Nephron (organoid): ENCODE data around the gene DENND1A.

Experiments
- H3K27ac Mint-ChIP-seq, 3 experiments: 2 replicates each; pipeline ENCODE4 v1.8.0; 2020; ENCODE audit warnings: mixed read lengths in 3 of 3, mild to moderate bottlenecking in 2 of 3, moderate library complexity in 1 of 3
- H3K27me3 Mint-ChIP-seq: 2 replicates; pipeline ENCODE4 v1.8.0; 2021; ENCODE audit warnings: low read depth, mild to moderate bottlenecking, moderate library complexity, mixed read lengths
- H3K36me3 Mint-ChIP-seq: 2 replicates; pipeline ENCODE4 v1.8.0; 2020; ENCODE audit warnings: low read depth, mixed read lengths
- H3K4me1 Mint-ChIP-seq: 2 replicates; pipeline ENCODE4 v1.8.0; 2020; ENCODE audit warnings: mixed read lengths
- H3K4me3 Mint-ChIP-seq, 3 experiments: 2 replicates each; pipeline ENCODE4 v1.8.0; 2020; ENCODE audit warnings: mild to moderate bottlenecking in 3 of 3, mixed read lengths in 3 of 3, moderate library complexity in 2 of 3
- H3K9me3 Mint-ChIP-seq: 2 replicates; pipeline ENCODE4 v1.8.0; 2020; ENCODE audit warnings: mixed read lengths
- CTCF ChIP-seq, 3 experiments: fragments of 200-600 bp; sonication (generic); IDR thresholded peaks; one replicate each; pipeline ENCODE4 v1.5.0; 2021; ENCODE audit warnings: antibody characterized with exemption in 3 of 3; ENCODE audit not compliant: unreplicated experiment in 3 of 3

Gene DENND1A

GRCh38 chr9:123364241-123364824 is 565.6 kb downstream of the DENND1A start:
- H3K27me3 Mint-ChIP-seq = peaks cover 9% of the 10 kb centered on the region

GRCh38 chr9:123362856-123363255 is 567.1 kb downstream of the DENND1A start:
- TF ChIP-seq CTCF (IDR thresholded peaks at IDR 0.05; ENCODE audit: unreplicated experiment in 3 of 3) = no peak
- Mint-ChIP-seq H3K4me3 (no peak overlapping the region), H3K27ac (peak overlapping the region in 1 of 3 experiments; percentile 93), H3K4me1 (peaks cover 37% of the 10 kb centered on the region), H3K27me3 (peaks cover 9% of the 10 kb centered on the region), H3K9me3 (no peaks in the 10 kb centered on the region), H3K36me3 (peaks cover 5% of the 10 kb centered on the region)

More at GRCh38 chr9:123364241-123364824, 565.6 kb downstream of the DENND1A start:
- no peak for TF ChIP-seq CTCF (IDR thresholded peaks at IDR 0.05; ENCODE audit: unreplicated experiment in 3 of 3)
- H3K4me3 Mint-ChIP-seq = peak overlapping the region in 2 of 3 experiments; percentile 8 to 25
- H3K9me3 Mint-ChIP-seq = no peaks in the 10 kb centered on the region
- peaks cover 31% of the 10 kb centered on the region for H3K4me1 Mint-ChIP-seq
- H3K27ac Mint-ChIP-seq = peak overlapping the region; percentile 84 to 93 (median 89)
- peaks cover 5% of the 10 kb centered on the region for H3K36me3 Mint-ChIP-seq

- H3K9me3 Mint-ChIP-seq = no peaks in the 10 kb centered on the region
- peak overlapping the region; percentile 33 to 78 (median 53) for H3K27ac Mint-ChIP-seq
- peaks cover 5% of the 10 kb centered on the region for H3K36me3 Mint-ChIP-seq
- H3K4me1 Mint-ChIP-seq = peaks cover 37% of the 10 kb centered on the region
- peak overlapping the region in 2 of 3 experiments; percentile 2 to 6 for H3K4me3 Mint-ChIP-seq
- H3K27me3 Mint-ChIP-seq = peaks cover 9% of the 10 kb centered on the region
- TF ChIP-seq CTCF (IDR thresholded peaks at IDR 0.05; ENCODE audit: unreplicated experiment in 3 of 3) = no peak
These were observed 568.0 kb downstream of the DENND1A start for GRCh38 chr9:123361731-123362510.

GRCh38 chr9:123361086-123361730 is 568.7 kb downstream of the DENND1A start:
- peak overlapping the region; percentile 33 to 78 (median 53) for H3K27ac Mint-ChIP-seq
- H3K36me3 Mint-ChIP-seq = peaks cover 5% of the 10 kb centered on the region
- H3K27me3 Mint-ChIP-seq = peaks cover 13% of the 10 kb centered on the region
- no peak for TF ChIP-seq CTCF (IDR thresholded peaks at IDR 0.05; ENCODE audit: unreplicated experiment in 3 of 3)
- no peaks in the 10 kb centered on the region for H3K9me3 Mint-ChIP-seq
- H3K4me1 Mint-ChIP-seq = peaks cover 42% of the 10 kb centered on the region
- H3K4me3 Mint-ChIP-seq = no peak overlapping the region

GRCh38 chr9:123360161-123361085 is 569.5 kb downstream of the DENND1A start:
- Mint-ChIP-seq H3K27ac (peak overlapping the region; percentile 37 to 97 (median 91)), H3K4me3 (peak overlapping the region in 2 of 3 experiments; percentile 27 to 52), H3K36me3 (peaks cover 3% of the 10 kb centered on the region), H3K9me3 (no peaks in the 10 kb centered on the region), H3K4me1 (peaks cover 41% of the 10 kb centered on the region), H3K27me3 (peaks cover 10% of the 10 kb centered on the region)
- no peak for TF ChIP-seq CTCF (IDR thresholded peaks at IDR 0.05; ENCODE audit: unreplicated experiment in 3 of 3)
